ENCODE measurements around the gene NFIB.

The NFIB gene

DNA sequence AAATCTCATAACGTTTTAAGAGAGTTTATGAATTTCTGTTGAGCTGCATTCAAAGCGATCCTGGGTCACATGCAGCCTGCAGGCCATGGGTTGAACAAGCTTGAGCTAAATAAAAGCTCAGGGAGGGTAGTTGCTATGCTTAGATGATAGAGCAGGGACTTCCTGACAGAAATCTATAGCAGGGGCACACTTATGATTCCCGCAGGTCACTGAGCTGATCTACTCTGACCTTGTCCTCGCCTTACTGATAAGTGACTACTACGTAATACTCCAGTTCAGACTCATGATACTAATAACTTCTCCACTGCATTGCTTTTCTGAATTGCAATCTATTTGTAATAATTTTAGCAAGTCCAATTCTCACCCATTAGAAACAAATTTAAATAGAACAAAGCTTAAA, 90.9 kb downstream of the NFIB start:
- no peak overlapping the region for H3K27ac Mint-ChIP-seq
- no peaks in the 10 kb centered on the region for H3K9me3 Mint-ChIP-seq
- no peaks in the 10 kb centered on the region for H3K4me1 Mint-ChIP-seq (ENCODE audit: low read depth)
- H3K36me3 Mint-ChIP-seq (ENCODE audit: low read depth) = no peaks in the 10 kb centered on the region
- H3K27me3 Mint-ChIP-seq (ENCODE audit: low read depth) = no peaks in the 10 kb centered on the region
- no peak overlapping the region for H3K4me3 Mint-ChIP-seq

DNA sequence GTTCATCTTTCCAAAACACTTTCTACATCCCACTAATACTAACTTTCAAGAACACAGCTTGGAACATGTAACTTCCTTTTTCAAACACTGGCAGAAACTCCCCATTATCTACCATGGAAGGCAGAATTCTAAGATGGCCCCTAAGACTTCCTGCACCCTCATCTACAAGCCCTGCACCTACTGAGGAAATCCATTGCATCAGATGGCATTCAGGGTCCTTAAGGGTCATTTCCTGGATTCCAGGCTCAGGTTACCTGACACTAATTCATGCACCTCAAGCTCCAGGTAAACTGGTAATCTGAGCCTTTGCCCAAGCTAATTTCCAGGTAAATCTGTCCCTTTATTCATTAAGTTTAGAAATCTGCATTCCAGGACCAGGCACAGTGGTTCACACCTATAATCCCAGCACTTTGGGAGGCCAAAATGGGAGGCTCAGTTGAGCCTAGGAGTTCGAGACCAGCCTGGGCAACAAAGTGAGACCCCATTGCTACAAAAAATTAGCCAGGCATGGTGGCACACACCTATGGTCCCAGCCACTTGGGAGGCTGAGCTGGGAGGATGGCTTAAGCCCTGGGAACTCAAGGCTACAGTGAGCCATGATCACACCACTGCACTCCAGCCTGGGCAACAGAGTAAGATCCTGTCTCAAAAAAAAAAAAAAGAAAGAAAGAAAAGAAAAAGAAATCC, 91.6 kb downstream of the NFIB start:
- H3K36me3 Mint-ChIP-seq (ENCODE audit: low read depth) = no peaks in the 10 kb centered on the region

DNA sequence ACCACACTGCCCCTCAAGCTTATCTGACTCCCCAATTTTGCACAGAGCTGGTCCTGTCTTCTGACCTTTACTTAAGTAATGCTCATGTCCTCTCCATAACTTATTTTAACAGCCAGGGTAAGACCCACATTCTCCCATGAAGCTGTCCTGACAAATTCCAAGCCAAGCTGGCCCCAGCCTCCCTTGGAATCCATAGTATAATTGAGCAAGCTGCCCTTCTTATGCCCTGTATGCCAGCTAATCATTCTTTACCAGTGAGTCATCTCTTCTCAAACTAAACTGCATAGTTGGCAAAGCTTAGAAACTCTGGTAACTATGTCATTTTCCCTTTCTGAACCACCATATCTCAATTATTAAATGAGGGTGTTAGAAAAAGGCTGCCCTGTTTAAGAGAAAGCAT, 92.4 kb downstream of the NFIB start:
- no peaks in the 10 kb centered on the region for H3K27me3 Mint-ChIP-seq (ENCODE audit: low read depth)
- no peaks in the 10 kb centered on the region for H3K9me3 Mint-ChIP-seq
- no peak overlapping the region for H3K27ac Mint-ChIP-seq
- H3K4me3 Mint-ChIP-seq = no peak overlapping the region
- H3K36me3 Mint-ChIP-seq (ENCODE audit: low read depth) = no peaks in the 10 kb centered on the region
- H3K4me1 Mint-ChIP-seq (ENCODE audit: low read depth) = no peaks in the 10 kb centered on the region

More for the DNA sequence above, 91.6 kb downstream of the NFIB start:
- H3K4me3 Mint-ChIP-seq = no peak overlapping the region
- no peak overlapping the region for H3K27ac Mint-ChIP-seq
- no peaks in the 10 kb centered on the region for H3K9me3 Mint-ChIP-seq
- no peaks in the 10 kb centered on the region for H3K4me1 Mint-ChIP-seq (ENCODE audit: low read depth)
- no peaks in the 10 kb centered on the region for H3K27me3 Mint-ChIP-seq (ENCODE audit: low read depth)

DNA sequence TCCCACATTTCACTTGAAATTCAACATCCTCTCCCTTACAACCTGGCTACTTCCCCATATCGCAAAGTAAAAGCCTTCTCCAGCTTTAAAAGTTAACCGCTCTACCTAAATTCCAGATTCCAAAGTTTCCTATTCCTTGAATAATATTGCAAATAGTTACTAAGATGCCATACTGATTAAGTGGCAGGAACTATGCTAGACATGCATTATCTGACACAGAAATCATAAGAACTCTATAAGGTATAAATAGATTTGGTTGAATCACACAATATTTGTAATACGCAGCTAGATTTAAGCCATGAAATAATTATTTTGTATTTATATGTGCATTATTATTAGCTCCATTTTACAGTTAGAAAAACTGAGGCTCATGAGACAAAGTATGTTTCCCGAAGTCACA, 92.8 kb downstream of the NFIB start:
- H3K9me3 Mint-ChIP-seq = no peaks in the 10 kb centered on the region
- no peaks in the 10 kb centered on the region for H3K36me3 Mint-ChIP-seq (ENCODE audit: low read depth)
- no peaks in the 10 kb centered on the region for H3K27me3 Mint-ChIP-seq (ENCODE audit: low read depth)
- H3K27ac Mint-ChIP-seq = no peak overlapping the region
- H3K4me1 Mint-ChIP-seq (ENCODE audit: low read depth) = no peaks in the 10 kb centered on the region
- no peak overlapping the region for H3K4me3 Mint-ChIP-seq

DNA sequence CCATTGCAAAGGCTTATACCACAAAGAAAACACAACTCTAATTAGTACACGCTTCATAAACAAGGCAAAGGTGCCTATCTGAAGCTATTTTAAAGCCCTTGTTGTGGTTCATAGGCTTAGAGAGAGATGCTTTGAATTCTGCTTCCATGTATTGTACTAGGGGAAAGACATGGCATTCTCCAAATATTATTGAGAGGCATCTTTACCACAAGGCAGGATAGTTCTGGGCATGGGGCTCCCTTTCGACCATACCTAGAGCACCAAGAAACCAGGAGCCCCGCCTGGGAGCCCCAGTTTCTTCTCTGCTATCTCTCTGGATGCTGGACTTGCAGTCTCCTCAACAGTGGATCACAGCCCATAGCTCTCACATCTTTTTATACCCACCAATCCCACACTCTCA, 93.7 kb downstream of the NFIB start:
- H3K4me3 Mint-ChIP-seq = no peak overlapping the region

DNA sequence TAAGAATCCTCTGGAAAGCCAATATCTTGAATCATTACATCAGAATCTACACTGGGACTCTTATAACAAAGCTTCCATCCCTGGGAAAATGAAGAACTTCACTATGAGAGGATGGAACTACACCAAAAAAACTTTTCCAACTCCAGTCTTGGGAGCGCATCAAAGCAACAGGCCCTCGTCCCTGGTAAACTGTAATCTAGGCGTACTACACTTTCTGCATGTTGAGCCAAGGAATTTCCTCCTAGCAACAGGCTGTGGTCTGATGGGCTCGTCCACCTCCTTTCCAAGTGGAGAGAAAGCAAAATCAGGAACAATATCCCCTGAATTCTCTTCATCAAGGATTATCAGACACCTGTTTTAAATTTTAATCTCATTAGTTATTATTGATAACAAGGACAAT, 94.1 kb downstream of the NFIB start:
- Mint-ChIP-seq H3K36me3 (ENCODE audit: low read depth) (no peaks in the 10 kb centered on the region), H3K4me3 (no peak overlapping the region), H3K4me1 (ENCODE audit: low read depth) (no peaks in the 10 kb centered on the region), H3K27me3 (ENCODE audit: low read depth) (no peaks in the 10 kb centered on the region), H3K9me3 (no peaks in the 10 kb centered on the region), H3K27ac (no peak overlapping the region)

More for the DNA sequence above, 93.7 kb downstream of the NFIB start:
- Mint-ChIP-seq H3K27ac (no peak overlapping the region), H3K27me3 (ENCODE audit: low read depth) (no peaks in the 10 kb centered on the region), H3K36me3 (ENCODE audit: low read depth) (no peaks in the 10 kb centered on the region), H3K9me3 (no peaks in the 10 kb centered on the region), H3K4me1 (ENCODE audit: low read depth) (no peaks in the 10 kb centered on the region)

DNA sequence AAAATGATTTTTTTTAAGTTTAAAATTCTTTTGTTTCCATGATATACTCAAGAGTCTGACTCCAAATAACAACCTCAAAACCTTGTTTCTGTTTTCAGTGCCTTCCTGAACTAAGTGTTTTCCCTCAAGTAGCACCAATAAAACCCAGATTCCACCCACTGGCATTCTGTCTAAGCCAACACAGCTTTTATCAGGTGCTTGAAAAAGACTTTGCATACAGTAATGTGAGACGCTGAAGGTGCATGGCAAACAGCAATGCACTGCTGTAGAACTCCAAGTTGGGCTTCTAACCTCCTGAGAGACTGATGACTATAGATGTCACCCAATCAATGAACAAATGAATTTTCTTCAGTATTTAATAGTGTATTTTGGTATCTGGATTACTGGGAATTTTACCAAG, 95.7 kb downstream of the NFIB start:
- Mint-ChIP-seq H3K4me1 (ENCODE audit: low read depth) (no peaks in the 10 kb centered on the region), H3K36me3 (ENCODE audit: low read depth) (no peaks in the 10 kb centered on the region), H3K4me3 (no peak overlapping the region), H3K27ac (no peak overlapping the region), H3K9me3 (no peaks in the 10 kb centered on the region), H3K27me3 (ENCODE audit: low read depth) (no peaks in the 10 kb centered on the region)

DNA sequence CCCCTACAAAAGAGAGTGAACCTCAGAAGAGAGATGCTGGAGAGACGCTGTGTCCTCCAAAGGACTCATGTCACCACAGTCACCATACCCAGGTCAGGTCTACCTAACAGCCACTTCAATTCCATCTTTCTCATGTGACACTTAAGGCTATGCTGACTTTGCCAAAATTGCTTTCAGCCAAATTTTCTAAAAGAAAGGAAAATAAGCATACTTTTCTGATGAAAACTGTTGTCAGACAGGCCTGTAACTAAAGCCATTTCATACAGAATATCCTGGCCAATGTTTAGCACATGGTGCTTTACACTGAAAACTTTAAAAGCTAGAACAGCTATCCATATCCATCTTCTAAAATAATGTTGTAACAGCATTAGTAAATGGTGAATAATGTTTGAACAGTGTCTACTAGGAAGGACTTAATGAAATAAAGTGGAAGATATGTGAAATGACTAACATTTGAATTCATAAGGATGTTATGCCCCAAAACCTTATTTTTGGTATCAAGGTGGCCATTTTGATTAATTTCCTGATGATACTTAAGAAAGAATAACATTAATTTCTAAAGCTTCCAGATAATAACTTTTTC, 97.2 kb downstream of the NFIB start:
- no peak overlapping the region for H3K4me3 Mint-ChIP-seq
- H3K4me1 Mint-ChIP-seq (ENCODE audit: low read depth) = no peaks in the 10 kb centered on the region
- no peak overlapping the region for H3K27ac Mint-ChIP-seq
- no peaks in the 10 kb centered on the region for H3K36me3 Mint-ChIP-seq (ENCODE audit: low read depth)
- no peaks in the 10 kb centered on the region for H3K9me3 Mint-ChIP-seq
- peaks cover 2% of the 10 kb centered on the region for H3K27me3 Mint-ChIP-seq (ENCODE audit: low read depth)

DNA sequence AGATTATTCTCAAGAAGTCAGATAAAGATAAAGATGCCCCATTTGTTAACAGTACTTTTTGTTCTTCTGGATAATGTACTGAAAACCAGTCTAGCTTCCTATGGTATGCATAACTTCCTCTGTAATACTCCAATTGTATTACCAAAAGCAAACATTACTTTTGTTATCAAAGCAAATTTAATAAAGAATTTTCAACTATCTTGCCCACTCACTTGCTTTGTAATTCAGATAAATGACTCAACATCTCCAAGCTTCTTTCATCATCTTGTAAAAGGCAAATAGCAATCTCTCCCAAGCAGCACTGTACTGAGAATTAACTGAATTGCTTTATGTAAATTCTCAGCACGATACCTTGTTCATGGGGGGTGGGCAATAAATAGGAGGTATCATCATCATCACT, 98.3 kb downstream of the NFIB start:
- Mint-ChIP-seq H3K27ac (no peak overlapping the region), H3K4me1 (ENCODE audit: low read depth) (no peaks in the 10 kb centered on the region), H3K36me3 (ENCODE audit: low read depth) (no peaks in the 10 kb centered on the region), H3K4me3 (no peak overlapping the region), H3K27me3 (ENCODE audit: low read depth) (peaks cover 2% of the 10 kb centered on the region), H3K9me3 (no peaks in the 10 kb centered on the region)

DNA sequence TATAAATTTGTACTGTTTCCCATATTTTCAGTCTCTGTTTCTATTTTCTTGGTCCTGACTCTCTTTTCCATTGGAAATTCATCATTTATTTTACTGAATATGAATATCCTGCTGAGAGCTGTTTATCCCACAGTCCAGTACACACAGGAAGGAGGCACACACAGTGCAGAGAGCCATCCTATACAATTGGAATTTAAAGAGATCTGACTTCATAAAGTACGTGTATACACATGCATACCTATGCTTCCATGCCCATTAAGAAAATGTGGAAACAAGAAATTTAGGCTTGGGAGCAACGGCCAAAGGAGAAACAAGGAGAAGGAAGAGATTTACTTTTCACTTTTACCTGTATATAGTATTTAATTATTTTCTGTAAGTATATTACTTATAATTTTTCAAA, 99.2 kb downstream of the NFIB start:
- H3K27ac Mint-ChIP-seq = no peak overlapping the region
- H3K36me3 Mint-ChIP-seq (ENCODE audit: low read depth) = no peaks in the 10 kb centered on the region
- H3K9me3 Mint-ChIP-seq = no peaks in the 10 kb centered on the region
- no peaks in the 10 kb centered on the region for H3K4me1 Mint-ChIP-seq (ENCODE audit: low read depth)
- peaks cover 2% of the 10 kb centered on the region for H3K27me3 Mint-ChIP-seq (ENCODE audit: low read depth)
- H3K4me3 Mint-ChIP-seq = no peak overlapping the region

DNA sequence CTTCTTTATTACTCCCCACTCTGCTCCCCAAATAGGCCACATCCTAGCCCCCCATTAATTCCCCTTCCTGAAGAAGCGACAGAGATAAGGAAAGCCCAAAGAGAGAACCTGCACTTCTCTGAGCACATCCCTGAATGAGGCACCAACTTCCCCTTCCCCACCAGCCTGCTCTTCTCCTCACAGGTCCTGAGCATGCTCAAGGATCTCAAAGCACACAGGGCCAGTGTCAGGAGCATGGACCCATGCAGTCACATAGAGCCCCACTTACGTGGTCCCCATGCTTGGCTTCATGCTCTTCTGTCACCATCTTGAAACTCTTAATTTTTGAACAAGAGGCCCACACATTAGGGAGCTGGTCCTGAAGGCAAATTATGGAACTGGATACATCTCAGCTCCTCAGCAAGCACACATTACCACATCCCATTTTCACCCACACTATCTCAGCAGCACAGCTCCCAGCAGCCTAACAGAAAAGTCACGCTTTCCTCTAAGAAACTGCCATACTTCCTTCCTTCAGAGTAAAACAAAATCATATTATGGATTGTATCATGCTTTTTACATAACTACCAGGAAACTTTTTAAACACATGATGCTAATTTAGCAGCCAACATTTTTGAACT, 99.8 kb downstream of the NFIB start:
- Mint-ChIP-seq H3K4me1 (ENCODE audit: low read depth) (no peaks in the 10 kb centered on the region), H3K27me3 (ENCODE audit: low read depth) (peaks cover 2% of the 10 kb centered on the region), H3K4me3 (no peak overlapping the region), H3K27ac (no peak overlapping the region), H3K36me3 (ENCODE audit: low read depth) (no peaks in the 10 kb centered on the region), H3K9me3 (no peaks in the 10 kb centered on the region)

DNA sequence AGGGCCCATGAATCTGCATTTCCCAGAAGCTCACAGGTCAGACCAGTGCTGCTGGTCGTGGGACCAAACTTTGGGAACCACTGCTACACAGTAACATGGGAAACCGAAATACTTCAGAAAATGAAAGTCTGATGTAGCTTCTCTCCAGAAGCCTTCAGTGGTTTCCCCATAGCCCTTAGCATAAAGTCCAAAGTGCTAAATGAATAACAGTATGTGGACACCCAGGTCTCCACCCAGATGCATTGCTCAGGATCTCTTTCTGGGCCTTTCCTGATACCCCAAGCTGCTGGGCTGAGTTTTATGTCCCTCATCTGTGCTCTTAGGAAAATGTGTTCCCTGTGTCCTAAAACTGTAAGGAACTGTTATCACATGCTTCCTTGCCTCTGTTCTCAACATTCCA, 100.4 kb downstream of the NFIB start:
- Mint-ChIP-seq H3K27me3 (ENCODE audit: low read depth) (peaks cover 2% of the 10 kb centered on the region), H3K9me3 (no peaks in the 10 kb centered on the region), H3K4me1 (ENCODE audit: low read depth) (no peaks in the 10 kb centered on the region), H3K27ac (no peak overlapping the region), H3K4me3 (no peak overlapping the region), H3K36me3 (ENCODE audit: low read depth) (no peaks in the 10 kb centered on the region)

DNA sequence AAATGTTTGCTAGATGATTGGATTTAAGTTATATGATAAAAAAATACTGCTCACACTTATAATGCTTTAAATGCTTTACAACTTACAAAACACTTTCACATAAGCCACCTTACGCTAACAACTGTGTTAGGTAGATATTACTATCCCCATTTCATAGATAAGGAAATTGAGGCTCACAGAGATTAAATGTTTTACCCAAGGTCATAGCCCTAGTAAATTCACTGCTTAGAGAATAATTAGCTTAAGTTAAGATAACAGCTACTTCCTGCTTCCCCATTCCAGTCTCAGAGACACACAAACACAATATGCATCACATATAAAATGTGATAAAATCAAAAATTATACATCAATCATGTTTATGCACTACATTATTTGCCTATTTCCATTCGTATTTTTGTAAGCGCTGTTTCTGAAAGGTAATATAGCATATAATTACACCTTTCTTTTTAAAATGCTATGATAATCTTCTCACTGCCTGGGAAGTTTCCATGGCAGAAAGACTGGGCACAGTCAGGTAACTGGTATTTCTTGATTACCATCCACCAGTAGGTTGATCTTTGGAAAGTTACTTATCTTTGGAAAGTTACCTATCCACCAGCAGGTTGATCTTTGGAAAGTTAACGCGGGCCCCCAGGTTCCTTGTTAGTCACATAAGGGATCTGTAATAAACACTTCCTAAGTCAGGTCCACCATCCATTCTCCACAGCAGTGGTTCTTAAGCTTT, 101.1 kb downstream of the NFIB start:
- no peaks in the 10 kb centered on the region for H3K36me3 Mint-ChIP-seq (ENCODE audit: low read depth)
- no peak overlapping the region for H3K27ac Mint-ChIP-seq
- H3K4me1 Mint-ChIP-seq (ENCODE audit: low read depth) = no peaks in the 10 kb centered on the region
- H3K27me3 Mint-ChIP-seq (ENCODE audit: low read depth) = peaks cover 2% of the 10 kb centered on the region
- no peaks in the 10 kb centered on the region for H3K9me3 Mint-ChIP-seq
- H3K4me3 Mint-ChIP-seq = no peak overlapping the region

DNA sequence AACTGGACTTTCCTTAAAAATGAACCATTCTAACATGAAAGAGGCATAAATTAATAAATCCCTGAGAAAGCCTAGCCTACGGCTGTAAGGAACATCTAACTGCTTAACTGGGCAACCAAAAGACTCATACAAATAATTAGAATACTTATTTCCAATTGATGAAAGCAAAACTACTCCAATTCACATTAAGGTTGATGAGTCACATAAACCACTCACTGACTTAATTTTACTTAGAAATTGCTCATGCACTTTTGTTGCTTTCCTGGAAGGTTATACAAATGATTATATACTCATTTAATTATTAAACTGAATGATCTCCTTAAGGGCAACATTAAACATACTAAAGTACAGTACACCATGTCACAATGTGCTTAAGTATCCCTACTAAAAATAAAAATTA, 101.9 kb downstream of the NFIB start:
- no peak overlapping the region for H3K27ac Mint-ChIP-seq
- H3K36me3 Mint-ChIP-seq (ENCODE audit: low read depth) = no peaks in the 10 kb centered on the region
- no peaks in the 10 kb centered on the region for H3K4me1 Mint-ChIP-seq (ENCODE audit: low read depth)
- H3K9me3 Mint-ChIP-seq = no peaks in the 10 kb centered on the region
- H3K4me3 Mint-ChIP-seq = no peak overlapping the region
- H3K27me3 Mint-ChIP-seq (ENCODE audit: low read depth) = peaks cover 2% of the 10 kb centered on the region

DNA sequence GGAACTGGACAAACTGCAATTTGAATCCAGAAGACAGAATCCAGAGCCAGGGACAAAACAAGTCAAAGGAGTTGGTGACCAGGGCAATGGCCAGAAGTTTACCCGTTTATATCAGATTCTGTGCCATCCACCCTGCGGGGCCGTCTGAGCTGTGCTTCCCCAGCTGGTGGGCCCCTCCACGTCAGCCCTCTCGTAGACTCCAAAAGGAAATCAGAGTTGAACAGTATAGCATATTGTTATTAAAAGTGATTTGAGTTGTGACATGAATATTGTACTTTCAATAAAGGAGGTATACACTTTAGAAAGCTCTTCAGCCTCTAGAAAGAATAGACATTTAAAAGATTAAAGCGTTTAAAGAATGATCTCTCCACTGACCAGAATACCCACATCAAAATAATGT, 102.4 kb downstream of the NFIB start:
- H3K27ac Mint-ChIP-seq = no peak overlapping the region
- H3K4me1 Mint-ChIP-seq (ENCODE audit: low read depth) = no peaks in the 10 kb centered on the region
- no peaks in the 10 kb centered on the region for H3K36me3 Mint-ChIP-seq (ENCODE audit: low read depth)
- no peak overlapping the region for H3K4me3 Mint-ChIP-seq
- H3K27me3 Mint-ChIP-seq (ENCODE audit: low read depth) = peaks cover 2% of the 10 kb centered on the region
- H3K9me3 Mint-ChIP-seq = no peaks in the 10 kb centered on the region
